HepG2 (cell line): ENCODE results near the gene HSD11B1. TPM values are rescaled to one million over a fixed set of nuclear protein-coding genes. Genes with fewer than 3 reads are reported as not detected.

ENCODE experiments used
- ARID2 ChIP-seq: sonication (generic); formaldehyde crosslinking; IDR thresholded peaks from 2 replicates; pipeline ENCODE4 v1.8.1; 2022; ENCODE audit warnings: mild to moderate bottlenecking, missing genetic modification reagents, borderline replicate concordance
- ARNTL ChIP-seq: sonication (generic); formaldehyde crosslinking; IDR thresholded peaks from 2 replicates; pipeline ENCODE4 v1.4.0; 2020; ENCODE audit warnings: mild to moderate bottlenecking, missing genetic modification reagents
- ATF7 ChIP-seq, 2 experiments: fragments of 450-650 bp in 1 of 2; sonication (generic) in 1 of 2; formaldehyde crosslinking in 1 of 2; IDR thresholded peaks; 2 replicates each; pipeline versions ENCODE4 v1.4.0 to v1.6.1; 2016 to 2020; ENCODE audit warnings: antibody characterized with exemption in 1 of 2, mild to moderate bottlenecking in 1 of 2, missing genetic modification reagents in 1 of 2
- CEBPB ChIP-seq: IDR thresholded peaks from 2 replicates; pipeline ENCODE4 v1.6.1; 2011; ENCODE audit warnings: low read depth, low read length, improper control_type of control experiment, borderline replicate concordance
- KDM1A ChIP-seq: IDR thresholded peaks from 2 replicates; pipeline ENCODE4 v1.6.1; 2016; ENCODE audit warnings: missing compliant biosample characterization
- KDM4B ChIP-seq: sonication (generic); formaldehyde crosslinking; IDR thresholded peaks from 2 replicates; pipeline ENCODE4 v1.4.0; 2020; ENCODE audit warnings: missing genetic modification reagents
- MBNL3 ChIP-seq: fragments of 250-450 bp; sonication (Bioruptor Pico); conservative IDR thresholded peaks from 2 replicates; pipeline ENCODE4 v1.8.0; 2022; ENCODE audit warnings: mild to moderate bottlenecking, inconsistent platforms
- MIER3 ChIP-seq: IDR thresholded peaks from 2 replicates; pipeline ENCODE4 v1.6.1; 2016; ENCODE audit warnings: missing compliant biosample characterization, borderline replicate concordance
- NCOA1 ChIP-seq: sonication (generic); formaldehyde crosslinking; IDR thresholded peaks from 2 replicates; pipeline ENCODE4 v1.9.0; 2021; ENCODE audit warnings: missing genetic modification reagents
- NKX3-1 ChIP-seq: sonication (generic); formaldehyde crosslinking; IDR thresholded peaks from 2 replicates; pipeline ENCODE4 v1.5.0; 2020; ENCODE audit warnings: missing genetic modification reagents
- RBM22 ChIP-seq: fragments of 200-400 bp; formaldehyde crosslinking; optimal IDR thresholded peaks from 2 replicates; pipeline ENCODE3; 2017; ENCODE audit warnings: mild to moderate bottlenecking, low read length, moderate library complexity
- ZNF468 ChIP-seq: sonication (generic); formaldehyde crosslinking; IDR thresholded peaks from 2 replicates; pipeline ENCODE4 v1.8.0; 2022; ENCODE audit warnings: mild to moderate bottlenecking, moderate library complexity, missing genetic modification reagents
- polyA plus RNA-seq, 8 experiments: library from polyadenylated mRNA; depleted of rRNA in 3 of 8; stranded (reverse) in 7 of 8; unstranded in 1 of 8; fragments of >200 nt; fragmentation: Illumina TruSeq in 4 of 8; extraction: Trizol in 4 of 8; gene quantifications; 2 replicates each; pipeline versions ENCODE4 v1.2.1 to v1.2.3, GENCODE V29; 2011 to 2016; ENCODE audit warnings: low read depth in 4 of 8, missing spikeins in 1 of 8, mixed read lengths in 1 of 8; ENCODE audit not compliant: insufficient read depth in 1 of 8
- total RNA-seq, 5 experiments: library from RNA; depleted of rRNA; stranded (reverse); fragments of >200 nt; fragmentation: Illumina TruSeq; extraction: Trizol; gene quantifications; 2 replicates each; pipeline ENCODE4 v1.2.3, GENCODE V29; 2016; ENCODE audit warnings: low read depth in 1 of 5
- TF ChIP-seq, protein P1 (sequence below): sonication (generic); formaldehyde crosslinking; IDR thresholded peaks from 2 replicates; pipeline ENCODE4 v1.5.0; 2020; ENCODE audit warnings: missing genetic modification reagents, mild to moderate bottlenecking, borderline replicate concordance
- TF ChIP-seq, protein P2 (sequence below): sonication (generic); formaldehyde crosslinking; IDR thresholded peaks from 2 replicates; pipeline ENCODE4 v1.4.0; 2020; ENCODE audit warnings: missing genetic modification reagents, borderline replicate concordance
- TF ChIP-seq, protein P3 (sequence below): sonication (generic); formaldehyde crosslinking; conservative IDR thresholded peaks from 2 replicates; pipeline ENCODE4 v1.8.0; 2022; ENCODE audit warnings: mild to moderate bottlenecking, moderate library complexity, missing genetic modification reagents
- TF ChIP-seq, protein P4 (sequence below): sonication (generic); formaldehyde crosslinking; IDR thresholded peaks from 2 replicates; pipeline ENCODE4 v1.5.1; 2020; ENCODE audit warnings: missing genetic modification reagents, mild to moderate bottlenecking, borderline replicate concordance
- TF ChIP-seq, protein P5 (sequence below): sonication (generic); formaldehyde crosslinking; IDR thresholded peaks from 2 replicates; pipeline ENCODE4 v1.4.0; 2020; ENCODE audit warnings: mild to moderate bottlenecking, missing genetic modification reagents
- TF ChIP-seq, protein P6 (sequence below): sonication (generic); formaldehyde crosslinking; IDR thresholded peaks from 2 replicates; pipeline ENCODE4 v1.4.0; 2020; ENCODE audit warnings: mild to moderate bottlenecking, missing genetic modification reagents

HSD11B1 gene
- total and polyA plus RNA-seq, 2 of the 13 experiments (the other 11 are each of a cell fraction or from before 2014, with no cell fraction given), result not detected

DNA sequence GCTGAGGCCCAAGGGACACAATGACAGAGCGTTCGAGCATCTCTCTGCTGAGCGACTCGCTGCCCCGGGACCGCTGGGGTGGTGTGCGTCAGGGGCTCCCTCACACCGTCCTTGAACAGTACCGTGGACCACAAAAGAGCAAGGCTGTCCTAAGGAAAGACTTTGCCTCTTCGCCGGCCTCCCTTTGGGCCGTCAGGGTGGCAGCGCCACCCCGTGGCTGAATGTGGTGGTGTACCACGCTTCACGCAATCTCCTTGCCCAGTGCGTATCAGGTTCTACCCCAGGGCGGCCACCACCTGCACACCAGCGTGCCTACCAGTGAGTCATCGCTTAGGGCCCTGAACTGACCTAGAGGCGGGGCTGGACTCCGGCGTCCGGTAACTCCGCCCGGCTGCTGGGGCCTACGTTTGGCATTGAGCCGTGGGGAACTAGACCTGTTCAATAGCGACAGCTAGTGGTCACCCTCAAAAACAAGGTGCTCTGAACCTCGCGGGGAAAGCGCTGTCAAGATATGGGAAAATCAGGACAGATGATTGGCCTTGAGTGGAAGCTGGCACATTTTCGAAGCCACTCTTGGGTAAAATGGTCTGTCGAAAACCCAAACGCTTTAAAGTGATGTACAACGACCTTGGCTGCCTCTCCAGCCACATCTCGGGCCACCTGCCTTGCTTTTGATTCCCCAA, 43.1 kb downstream of the HSD11B1 start (continued):
- TF ChIP-seq, protein P1, sequence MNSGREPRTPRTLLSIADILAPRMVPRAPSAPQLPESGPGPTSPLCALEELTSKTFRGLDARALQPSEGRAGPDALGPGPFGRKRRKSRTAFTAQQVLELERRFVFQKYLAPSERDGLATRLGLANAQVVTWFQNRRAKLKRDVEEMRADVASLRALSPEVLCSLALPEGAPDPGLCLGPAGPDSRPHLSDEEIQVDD (CRISPR knock-in tag), result no peak
- TF ChIP-seq MBNL3 (CRISPR knock-in tag) (no peak), RBM22 (no peak), ZNF468 (CRISPR knock-in tag) (no peak), KDM1A (CRISPR knock-in tag) (no peak), ARID2 (no peak), NKX3-1 (CRISPR knock-in tag) (no peak), KDM4B (CRISPR knock-in tag) (peak; percentile 73; the same call in 1 of the 2 replicates), NCOA1 (no peak), CEBPB (peak; percentile 16; the same call in 1 of the 2 replicates), ARNTL (CRISPR knock-in tag) (peak; percentile 63; the same call in 1 of the 2 replicates), ATF7 (IDR thresholded peaks at IDR 0.05) (no peak), ATF7 (CRISPR knock-in tag; IDR thresholded peaks at IDR 0.05) (peak; percentile 57; the same call in 1 of the 2 replicates), MIER3 (peak; percentile 78; the same call in 1 of the 2 replicates)
- TF ChIP-seq, protein P2, sequence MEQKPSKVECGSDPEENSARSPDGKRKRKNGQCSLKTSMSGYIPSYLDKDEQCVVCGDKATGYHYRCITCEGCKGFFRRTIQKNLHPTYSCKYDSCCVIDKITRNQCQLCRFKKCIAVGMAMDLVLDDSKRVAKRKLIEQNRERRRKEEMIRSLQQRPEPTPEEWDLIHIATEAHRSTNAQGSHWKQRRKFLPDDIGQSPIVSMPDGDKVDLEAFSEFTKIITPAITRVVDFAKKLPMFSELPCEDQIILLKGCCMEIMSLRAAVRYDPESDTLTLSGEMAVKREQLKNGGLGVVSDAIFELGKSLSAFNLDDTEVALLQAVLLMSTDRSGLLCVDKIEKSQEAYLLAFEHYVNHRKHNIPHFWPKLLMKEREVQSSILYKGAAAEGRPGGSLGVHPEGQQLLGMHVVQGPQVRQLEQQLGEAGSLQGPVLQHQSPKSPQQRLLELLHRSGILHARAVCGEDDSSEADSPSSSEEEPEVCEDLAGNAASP (CRISPR knock-in tag), result peak; percentile 71; the same call in 1 of the 2 replicates
- TF ChIP-seq, protein P3, sequence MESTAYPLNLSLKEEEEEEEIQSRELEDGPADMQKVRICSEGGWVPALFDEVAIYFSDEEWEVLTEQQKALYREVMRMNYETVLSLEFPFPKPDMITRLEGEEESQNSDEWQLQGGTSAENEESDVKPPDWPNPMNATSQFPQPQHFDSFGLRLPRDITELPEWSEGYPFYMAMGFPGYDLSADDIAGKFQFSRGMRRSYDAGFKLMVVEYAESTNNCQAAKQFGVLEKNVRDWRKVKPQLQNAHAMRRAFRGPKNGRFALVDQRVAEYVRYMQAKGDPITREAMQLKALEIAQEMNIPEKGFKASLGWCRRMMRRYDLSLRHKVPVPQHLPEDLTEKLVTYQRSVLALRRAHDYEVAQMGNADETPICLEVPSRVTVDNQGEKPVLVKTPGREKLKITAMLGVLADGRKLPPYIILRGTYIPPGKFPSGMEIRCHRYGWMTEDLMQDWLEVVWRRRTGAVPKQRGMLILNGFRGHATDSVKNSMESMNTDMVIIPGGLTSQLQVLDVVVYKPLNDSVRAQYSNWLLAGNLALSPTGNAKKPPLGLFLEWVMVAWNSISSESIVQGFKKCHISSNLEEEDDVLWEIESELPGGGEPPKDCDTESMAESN (CRISPR knock-in tag), result no peak
- TF ChIP-seq, protein P4, sequence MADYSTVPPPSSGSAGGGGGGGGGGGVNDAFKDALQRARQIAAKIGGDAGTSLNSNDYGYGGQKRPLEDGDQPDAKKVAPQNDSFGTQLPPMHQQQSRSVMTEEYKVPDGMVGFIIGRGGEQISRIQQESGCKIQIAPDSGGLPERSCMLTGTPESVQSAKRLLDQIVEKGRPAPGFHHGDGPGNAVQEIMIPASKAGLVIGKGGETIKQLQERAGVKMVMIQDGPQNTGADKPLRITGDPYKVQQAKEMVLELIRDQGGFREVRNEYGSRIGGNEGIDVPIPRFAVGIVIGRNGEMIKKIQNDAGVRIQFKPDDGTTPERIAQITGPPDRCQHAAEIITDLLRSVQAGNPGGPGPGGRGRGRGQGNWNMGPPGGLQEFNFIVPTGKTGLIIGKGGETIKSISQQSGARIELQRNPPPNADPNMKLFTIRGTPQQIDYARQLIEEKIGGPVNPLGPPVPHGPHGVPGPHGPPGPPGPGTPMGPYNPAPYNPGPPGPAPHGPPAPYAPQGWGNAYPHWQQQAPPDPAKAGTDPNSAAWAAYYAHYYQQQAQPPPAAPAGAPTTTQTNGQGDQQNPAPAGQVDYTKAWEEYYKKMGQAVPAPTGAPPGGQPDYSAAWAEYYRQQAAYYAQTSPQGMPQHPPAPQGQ (CRISPR knock-in tag), result no peak
- TF ChIP-seq, protein P5, sequence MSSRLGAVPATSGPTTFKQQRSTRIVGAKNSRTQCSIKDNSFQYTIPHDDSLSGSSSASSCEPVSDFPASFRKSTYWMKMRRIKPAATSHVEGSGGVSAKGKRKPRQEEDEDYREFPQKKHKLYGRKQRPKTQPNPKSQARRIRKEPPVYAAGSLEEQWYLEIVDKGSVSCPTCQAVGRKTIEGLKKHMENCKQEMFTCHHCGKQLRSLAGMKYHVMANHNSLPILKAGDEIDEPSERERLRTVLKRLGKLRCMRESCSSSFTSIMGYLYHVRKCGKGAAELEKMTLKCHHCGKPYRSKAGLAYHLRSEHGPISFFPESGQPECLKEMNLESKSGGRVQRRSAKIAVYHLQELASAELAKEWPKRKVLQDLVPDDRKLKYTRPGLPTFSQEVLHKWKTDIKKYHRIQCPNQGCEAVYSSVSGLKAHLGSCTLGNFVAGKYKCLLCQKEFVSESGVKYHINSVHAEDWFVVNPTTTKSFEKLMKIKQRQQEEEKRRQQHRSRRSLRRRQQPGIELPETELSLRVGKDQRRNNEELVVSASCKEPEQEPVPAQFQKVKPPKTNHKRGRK, result no peak
- TF ChIP-seq, protein P6, sequence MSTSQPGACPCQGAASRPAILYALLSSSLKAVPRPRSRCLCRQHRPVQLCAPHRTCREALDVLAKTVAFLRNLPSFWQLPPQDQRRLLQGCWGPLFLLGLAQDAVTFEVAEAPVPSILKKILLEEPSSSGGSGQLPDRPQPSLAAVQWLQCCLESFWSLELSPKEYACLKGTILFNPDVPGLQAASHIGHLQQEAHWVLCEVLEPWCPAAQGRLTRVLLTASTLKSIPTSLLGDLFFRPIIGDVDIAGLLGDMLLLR, result no peak
